ENCODE results near the gene TRIM34. TPM values are rescaled to one million over a fixed set of nuclear protein-coding genes. Genes with fewer than 3 reads are reported as not detected.

Gene TRIM34
- polyA plus RNA-seq, 1 of the 3 experiments (the other 2 are of a cell fraction) = 3.2 TPM

- Histone ChIP-seq H4K20me1 (ENCODE audit: insufficient read depth) (no peaks in the 10 kb centered on the region), H3K9me2 (no peaks in the 10 kb centered on the region), H3K36me3 (replicated peaks in 1 of 2; ENCODE audit: control insufficient read depth in 1 of 2, insufficient read depth in 2 of 2, low read length in 1 of 2) (no peaks in the 10 kb centered on the region), H2AFZ (ENCODE audit: low read depth) (no peak overlapping the region), H3K27me3 (ENCODE audit: insufficient read depth) (no peaks in the 10 kb centered on the region; the same call in 1 of the 2 replicates), H3K79me2 (ENCODE audit: insufficient read depth) (no peaks in the 10 kb centered on the region), H3K4me1 (ENCODE audit: control insufficient read depth in 1 of 2, insufficient read depth in 2 of 2, low read depth in 1 of 2, low read length in 1 of 2) (no peaks in the 10 kb centered on the region), H3K9me3 (no peaks in the 10 kb centered on the region), H3K4me3 (ENCODE audit: low read depth in 2 of 2, low read length in 1 of 2) (no peak overlapping the region), H3K9ac (no peak overlapping the region), H3F3A (replicated peaks; ENCODE audit: insufficient read depth) (peaks cover 7% of the 10 kb centered on the region), H3K4me2 (no peak overlapping the region), H3K27ac (ENCODE audit: low read depth in 2 of 2, low read length in 1 of 2) (no peak overlapping the region)
- no peak for TF ChIP-seq FOXM1 (IDR thresholded peaks at IDR 0.05; ENCODE audit: low read depth)
- no peak for TF ChIP-seq CTCF (IDR thresholded peaks at IDR 0.05)
- no peak for TF ChIP-seq GATA2 (CRISPR knock-in tag; IDR thresholded peaks at IDR 0.05)
- TF ChIP-seq EZH2phosphoT487 (IDR thresholded peaks at IDR 0.05; ENCODE audit: borderline replicate concordance, low read depth) = no peak
- no peak for TF ChIP-seq REST (IDR thresholded peaks at IDR 0.05; ENCODE audit: low read depth, low read length)
- TF ChIP-seq MXI1 (IDR thresholded peaks at IDR 0.05; ENCODE audit: low read depth, low read length) = no peak
- no peak for TF ChIP-seq TCF12 (IDR thresholded peaks at IDR 0.05)
- no peak for TF ChIP-seq SMC3 (IDR thresholded peaks at IDR 0.05; ENCODE audit: low read depth, low read length)
- TF ChIP-seq MEF2A (IDR thresholded peaks at IDR 0.05; ENCODE audit: borderline replicate concordance, low read depth) = no peak
- no peak for TF ChIP-seq NRF1 (IDR thresholded peaks at IDR 0.05; ENCODE audit: low read depth, low read length)
- no peak for TF ChIP-seq JUND (IDR thresholded peaks at IDR 0.05)
- no peak for TF ChIP-seq USF2 (IDR thresholded peaks at IDR 0.05; ENCODE audit: borderline replicate concordance, low read depth, low read length)
- TF ChIP-seq ELF1 (IDR thresholded peaks at IDR 0.05) = no peak
- no peak for TF ChIP-seq EP300 (IDR thresholded peaks at IDR 0.05; ENCODE audit: borderline replicate concordance in 1 of 2, low read depth in 1 of 2, low read length in 1 of 2)
- TF ChIP-seq POLR2AphosphoS5 (IDR thresholded peaks at IDR 0.05; ENCODE audit: low read depth, low read length) = no peak
- no peak for TF ChIP-seq FOSL2 (IDR thresholded peaks at IDR 0.05; ENCODE audit: borderline replicate concordance, low read depth)
- TF ChIP-seq FOXJ3 (CRISPR knock-in tag; IDR thresholded peaks at IDR 0.05) = no peak
- no peak for TF ChIP-seq RCOR1 (IDR thresholded peaks at IDR 0.05; ENCODE audit: low read length)
- no peak for TF ChIP-seq TEAD4 (IDR thresholded peaks at IDR 0.05; ENCODE audit: borderline replicate concordance, insufficient read depth)
- DNase-seq = no peak
- 11% methylated on average over 5 of the region's 5 CpGs for WGBS (ENCODE audit: low lambda C conversion rate)
- ChIA-PET POLR2A (no interaction called here), CTCF (no interaction called here)
Observed at GRCh38 chr11:5626196-5626595, 1.4 kb downstream of the TRIM34 start.
